CD14-positive monocyte (primary cell): ENCODE measurements around the gene UGCG. TPM values are rescaled to one million over a fixed set of nuclear protein-coding genes. Genes with fewer than 3 reads are reported as not detected.

Source experiments
- DNase-seq, 3 donors: peaks; one replicate each; pipeline ENCODE4 v3.0.0-alpha.2; 2011 to 2022
- H2AFZ ChIP-seq: 2 replicates; pipeline ENCODE4 v1.6.0; 2012; ENCODE audit warnings: mild to moderate bottlenecking, low read depth, low read length, inconsistent platforms; ENCODE audit not compliant: insufficient read depth, poor library complexity, severe bottlenecking
- H3K27ac ChIP-seq, 2 donors: 1 replicate in 1 of 2; 2 replicates in 1 of 2; pipeline ENCODE4 v1.5.1; 2012 to 2013; ENCODE audit warnings: low read length in 2 of 2, control low read depth in 1 of 2, inconsistent platforms in 1 of 2, low read depth in 1 of 2, mild to moderate bottlenecking in 1 of 2
- H3K27me3 ChIP-seq, 2 donors: one replicate each; pipeline versions ENCODE4 v1.6.0 to v1.6.1; 2011 to 2013; ENCODE audit warnings: low read length in 2 of 2; ENCODE audit not compliant: control insufficient read depth in 2 of 2, insufficient read depth in 2 of 2
- H3K36me3 ChIP-seq, 2 donors: replicated peaks in 1 of 2; 1 replicate in 1 of 2; 2 replicates in 1 of 2; pipeline versions ENCODE4 v1.5.1 to v1.6.1; 2012 to 2013; ENCODE audit warnings: low read length in 2 of 2, control low read depth in 1 of 2, inconsistent platforms in 1 of 2, mild to moderate bottlenecking in 1 of 2; ENCODE audit not compliant: insufficient read depth in 2 of 2, control insufficient read depth in 1 of 2
- H3K4me1 ChIP-seq, 2 donors: 1 replicate in 1 of 2; 2 replicates in 1 of 2; pipeline versions ENCODE4 v1.5.1 to v1.6.1; 2012 to 2013; ENCODE audit warnings: low read length in 2 of 2, control low read depth in 1 of 2, inconsistent platforms in 1 of 2, mild to moderate bottlenecking in 1 of 2, moderate library complexity in 1 of 2; ENCODE audit not compliant: insufficient read depth in 2 of 2, control insufficient read depth in 1 of 2
- H3K4me2 ChIP-seq: replicated peaks from 2 replicates; pipeline ENCODE3; 2012; ENCODE audit warnings: low read length, moderate library complexity, mild to moderate bottlenecking; ENCODE audit not compliant: poor library complexity, severe bottlenecking; ENCODE audit errors: extremely low read depth
- H3K4me3 ChIP-seq, 3 experiments: fragments of 200-600 bp in 1 of 3; sonication (generic) in 1 of 3; replicated peaks in 1 of 3; 1 replicate in 2 of 3; 2 replicates in 1 of 3; pipeline ENCODE4 v1.5.1; 2011 to 2013; ENCODE audit warnings: low read length in 3 of 3, mild to moderate bottlenecking in 3 of 3, control low read depth in 2 of 3, low read depth in 2 of 3, inconsistent platforms in 1 of 3, moderate library complexity in 1 of 3
- H3K79me2 ChIP-seq: 2 replicates; pipeline ENCODE4 v1.6.0; 2012; ENCODE audit warnings: mild to moderate bottlenecking, control low read depth, inconsistent platforms, low read length, moderate library complexity; ENCODE audit not compliant: insufficient read depth
- H3K9ac ChIP-seq: 2 replicates; pipeline ENCODE4 v1.6.0; 2017; ENCODE audit warnings: low read length, mild to moderate bottlenecking; ENCODE audit not compliant: insufficient read depth, poor library complexity, severe bottlenecking
- H3K9me3 ChIP-seq, 2 donors: replicated peaks in 1 of 2; 1 replicate in 1 of 2; 2 replicates in 1 of 2; pipeline versions ENCODE4 v1.5.1 to v1.6.1; 2012 to 2013; ENCODE audit warnings: low read length in 2 of 2, control low read depth in 1 of 2; ENCODE audit not compliant: control insufficient read depth in 1 of 2, insufficient read depth in 1 of 2
- H4K20me1 ChIP-seq: 2 replicates; pipeline ENCODE4 v1.6.0; 2012; ENCODE audit warnings: mild to moderate bottlenecking, low read length, control low read depth, moderate library complexity; ENCODE audit not compliant: insufficient read depth
- H3K27ac Mint-ChIP-seq, 7 donors: one replicate each; pipeline ENCODE4 v1.8.0; 2020; ENCODE audit warnings: mild to moderate bottlenecking in 7 of 7, mixed read lengths in 7 of 7, moderate library complexity in 6 of 7, inconsistent platforms in 2 of 7
- H3K27me3 Mint-ChIP-seq, 3 donors: one replicate each; pipeline ENCODE4 v1.8.0; 2021 to 2022; ENCODE audit warnings: low read depth in 3 of 3, mild to moderate bottlenecking in 3 of 3, mixed read lengths in 3 of 3, moderate library complexity in 3 of 3, inconsistent platforms in 1 of 3
- H3K36me3 Mint-ChIP-seq, 2 donors: one replicate each; pipeline ENCODE4 v1.8.0; 2020; ENCODE audit warnings: mixed read lengths in 2 of 2, inconsistent platforms in 1 of 2, mild to moderate bottlenecking in 1 of 2
- H3K4me1 Mint-ChIP-seq: one replicate; pipeline ENCODE4 v1.8.0; 2020; ENCODE audit warnings: mild to moderate bottlenecking, mixed read lengths
- H3K4me3 Mint-ChIP-seq, 2 donors: one replicate each; pipeline ENCODE4 v1.8.0; 2020; ENCODE audit warnings: mild to moderate bottlenecking in 2 of 2, mixed read lengths in 2 of 2, moderate library complexity in 1 of 2
- H3K9me3 Mint-ChIP-seq, 7 donors: one replicate each; pipeline ENCODE4 v1.8.0; 2020 to 2022; ENCODE audit warnings: mixed read lengths in 7 of 7, mild to moderate bottlenecking in 6 of 7, moderate library complexity in 6 of 7, inconsistent platforms in 2 of 7
- CTCF ChIP-seq: fragments of 200-600 bp; IDR thresholded peaks from one replicate; pipeline ENCODE4 v1.8.0; 2022; ENCODE audit warnings: antibody characterized with exemption, mild to moderate bottlenecking
- WGBS: methylation state at CpG from one replicate; pipeline ENCODE4 v1.1.5; 2013; ENCODE audit warnings: missing lambda C conversion rate; ENCODE audit not compliant: insufficient coverage; 5-methylcytosine and 5-hydroxymethylcytosine counted together
- intact Hi-C, 2 donors: fragments of 100-400 bp; cut with micrococcal nuclease; formaldehyde crosslinking; loops; one replicate each; pipeline versions ENCODE4 v1.15.0 to v1.15.1; 2023
- polyA plus RNA-seq, 3 donors: library from polyadenylated mRNA; depleted of rRNA in 1 of 3; unstranded in 2 of 3; stranded (reverse) in 1 of 3; fragments of 300-500 nt in 2 of 3; fragments of >200 nt in 1 of 3; fragmentation: Illumina TruSeq in 2 of 3; gene quantifications; 1 replicate in 2 of 3; 2 replicates in 1 of 3; pipeline ENCODE4 v1.2.3, GENCODE V29; 2012 to 2021

Gene UGCG
- polyA plus RNA-seq, 3 donors = 2.7 to 7.9 (median 4.1) TPM

GRCh38 chr9:111979561-111979960, 82.9 kb downstream of the UGCG start:
- intact Hi-C loops = no loop called here
- H3K27me3 Mint-ChIP-seq = peaks cover 7 to 15% (median 10%) of the 10 kb centered on the region in 3 donors
- Histone ChIP-seq H3K27me3 (no peaks in the 10 kb centered on the region), H3K9me3 (no peaks in the 10 kb centered on the region), H3K4me3 (no peak overlapping the region), H3K4me2 (no peak overlapping the region), H4K20me1 (no peaks in the 10 kb centered on the region), H3K4me1 (peaks cover 0 to 3% of the 10 kb centered on the region in 2 donors), H3K36me3 (no peaks in the 10 kb centered on the region), H3K79me2 (no peaks in the 10 kb centered on the region), H2AFZ (no peak overlapping the region), H3K9ac (no peak overlapping the region), H3K27ac (no peak overlapping the region)
- H3K9me3 Mint-ChIP-seq = peaks cover 0 to 5% (median 0%) of the 10 kb centered on the region in 7 donors
- no peak for TF ChIP-seq CTCF
- DNase-seq = no peak
- 100% methylated on average over 1 of the region's 3 CpGs for WGBS
- no peaks in the 10 kb centered on the region for H3K36me3 Mint-ChIP-seq
- no peak overlapping the region for H3K4me3 Mint-ChIP-seq
- H3K4me1 Mint-ChIP-seq = peaks cover 12% of the 10 kb centered on the region
- H3K27ac Mint-ChIP-seq = peak overlapping the region in 1 of 7 donors; percentile 0

- Histone ChIP-seq H3K79me2 (no peaks in the 10 kb centered on the region), H3K4me2 (no peak overlapping the region), H3K36me3 (no peaks in the 10 kb centered on the region), H4K20me1 (no peaks in the 10 kb centered on the region), H3K27ac (no peak overlapping the region), H3K9ac (no peak overlapping the region), H3K4me3 (no peak overlapping the region), H2AFZ (no peak overlapping the region), H3K27me3 (no peaks in the 10 kb centered on the region), H3K9me3 (no peaks in the 10 kb centered on the region), H3K4me1 (peaks cover 0 to 3% of the 10 kb centered on the region in 2 donors)
- Mint-ChIP-seq H3K36me3 (no peaks in the 10 kb centered on the region), H3K27me3 (peaks cover 7 to 12% (median 12%) of the 10 kb centered on the region in 3 donors), H3K27ac (no peak overlapping the region), H3K4me3 (no peak overlapping the region), H3K4me1 (peaks cover 12% of the 10 kb centered on the region), H3K9me3 (peaks cover 0 to 5% (median 0%) of the 10 kb centered on the region in 7 donors)
- DNase-seq = no peak
- intact Hi-C loops = no loop called here
- TF ChIP-seq CTCF = no peak
- 80% methylated on average over 2 of the region's 4 CpGs for WGBS
These were observed 83.8 kb downstream of the UGCG start for GRCh38 chr9:111980398-111980797.
